ENCODE measurements around the gene DDX47.

- TF ChIP-seq CTCF (conservative IDR thresholded peaks at IDR 0.05; ENCODE audit: low read depth, low read length) (no peak), EZH2 (IDR thresholded peaks at IDR 0.05; ENCODE audit: borderline replicate concordance, low read depth, low read length, poor library complexity, severe bottlenecking) (no peak)
Measured at GRCh38 chr12:12790956-12791355, 22.2 kb upstream of the DDX47 start.
